GM21381 (cell line): ENCODE results near the gene DIO3.
"Not testable (repeated sequence)": the region's sequence is repeated elsewhere in the genome, so short reads cannot be mapped to it uniquely, and the experiment has no call there.

Experiments
- ATAC-seq: cut with Tn5 transposase; IDR thresholded peaks from one replicate; pipeline ENCODE4 v1.9.1; 2021; ENCODE audit warnings: mild to moderate bottlenecking, moderate library complexity; ENCODE audit not compliant: unreplicated experiment

The DIO3 gene

GRCh38 chr14:101557811-101558738 is 3.2 kb upstream of the DIO3 start:
- ATAC-seq: no peak

- ATAC-seq: no peak
Measured at GRCh38 chr14:101558739-101559240, 2.5 kb upstream of the DIO3 start.

GRCh38 chr14:101559250-101559623 is 2.1 kb upstream of the DIO3 start:
- ATAC-seq: no peak

- no peak for ATAC-seq
Measured at GRCh38 chr14:101559624-101560533, 1.4 kb upstream of the DIO3 start.

- no peak for ATAC-seq
Measured at GRCh38 chr14:101560534-101561113, 671 bp upstream of the DIO3 start.

- no peak for ATAC-seq
Measured at GRCh38 chr14:101561897-101562490, 699 bp downstream of the DIO3 start.

- ATAC-seq: no peak
Measured at GRCh38 chr14:101562659-101563351, 1.5 kb downstream of the DIO3 start.

GRCh38 chr14:101563352-101563653 is 2.0 kb downstream of the DIO3 start:
- ATAC-seq: no peak

- ATAC-seq: no peak
Measured at GRCh38 chr14:101563654-101564443, 2.6 kb downstream of the DIO3 start.

- no peak for ATAC-seq
Measured at GRCh38 chr14:101564444-101564776, 3.1 kb downstream of the DIO3 start.

GRCh38 chr14:101564819-101565698 is 3.8 kb downstream of the DIO3 start:
- no peak for ATAC-seq

GRCh38 chr14:101567252-101567651 is 6.0 kb downstream of the DIO3 start:
- ATAC-seq: no peak

- ATAC-seq: no peak
Measured at GRCh38 chr14:101571004-101571403, 9.7 kb downstream of the DIO3 start.

GRCh38 chr14:101572526-101572925 is 11.2 kb downstream of the DIO3 start:
- not testable (repeated sequence) for ATAC-seq

- no peak for ATAC-seq
Measured at GRCh38 chr14:101573289-101573688, 12.0 kb downstream of the DIO3 start.

- ATAC-seq: no peak
Measured at GRCh38 chr14:101575581-101575980, 14.3 kb downstream of the DIO3 start.

- ATAC-seq: no peak
Measured at GRCh38 chr14:101577221-101577909, 16.1 kb downstream of the DIO3 start.

GRCh38 chr14:101578489-101578888 is 17.2 kb downstream of the DIO3 start:
- ATAC-seq: no peak
